Panc1 (cell line): ENCODE measurements around the gene MPND. TPM values are rescaled to one million over a fixed set of nuclear protein-coding genes. Genes with fewer than 3 reads are reported as not detected.

ENCODE experiments used
- ATAC-seq: fragments of 200-7000 bp; cut with Tn5 transposase; 2 replicates; pipeline ENCODE4 v1.9.1; 2020; ENCODE audit warnings: mild to moderate bottlenecking, moderate library complexity
- BruUV-seq: library from RNA; stranded (reverse); fragments of 400-500 nt; replicated peaks from 2 replicates; lab custom pipeline; 2021; lab: Mats Ljungman, UMichigan
- CTCF ChIA-PET: fragments of 300-600 bp; sonication (Branson Sonifier 250); formaldehyde crosslinking; loops from one replicate; lab custom pipeline; 2022; ENCODE audit warnings: antibody characterized with exemption; lab: Charles Lee
- POLR2A ChIA-PET: fragments of 300-600 bp; sonication (Branson Sonifier 250); formaldehyde crosslinking; loops from one replicate; lab custom pipeline; 2022; ENCODE audit warnings: antibody characterized with exemption; lab: Charles Lee
- DNase-seq: peaks from one replicate; pipeline ENCODE4 v3.0.0-alpha.2; 2010; ENCODE audit warnings: low read depth, low spot score
- H3K27ac ChIP-seq: 2 replicates; pipeline ENCODE4 v1.5.1; 2011; ENCODE audit warnings: mild to moderate bottlenecking, low read length, inconsistent platforms
- H3K27me3 ChIP-seq: fragments of 200-500 bp; sonication (Bioruptor generic); 2 replicates; pipeline ENCODE4 v1.6.0; 2014; ENCODE audit warnings: low read length, inconsistent platforms; ENCODE audit not compliant: control insufficient read depth, insufficient read depth
- H3K36me3 ChIP-seq: fragments of 200-500 bp; sonication (Bioruptor generic); 2 replicates; pipeline ENCODE4 v1.5.1; 2014; ENCODE audit warnings: inconsistent platforms, mild to moderate bottlenecking, low read length, moderate library complexity; ENCODE audit not compliant: control insufficient read depth, insufficient read depth
- H3K4me1 ChIP-seq: 2 replicates; pipeline ENCODE4 v1.5.1; 2011; ENCODE audit warnings: inconsistent platforms, mild to moderate bottlenecking, low read length, moderate library complexity; ENCODE audit not compliant: control insufficient read depth, insufficient read depth
- H3K4me3 ChIP-seq, 2 experiments: 2 replicates each; pipeline ENCODE4 v1.5.1; 2011 to 2012; ENCODE audit warnings: low read depth in 2 of 2, low read length in 2 of 2, mild to moderate bottlenecking in 2 of 2, inconsistent platforms in 1 of 2, moderate library complexity in 1 of 2
- H3K9me3 ChIP-seq: fragments of 200-500 bp; sonication (Bioruptor generic); 2 replicates; pipeline ENCODE4 v1.5.1; 2014; ENCODE audit warnings: low read depth, mild to moderate bottlenecking, inconsistent platforms, low read length, moderate library complexity; ENCODE audit not compliant: control insufficient read depth, insufficient read depth
- CTCF ChIP-seq: fragments of 450-650 bp; IDR thresholded peaks from 2 replicates; pipeline ENCODE4 v1.5.1; 2017; ENCODE audit warnings: mild to moderate bottlenecking
- POLR2AphosphoS5 ChIP-seq: IDR thresholded peaks from 2 replicates; pipeline ENCODE4 v1.6.1; 2012; ENCODE audit warnings: mild to moderate bottlenecking, low read depth, low read length, moderate library complexity
- REST ChIP-seq, 2 experiments: IDR thresholded peaks; 2 replicates each; pipeline ENCODE4 v1.6.1; 2011 to 2012; ENCODE audit warnings: low read depth in 2 of 2, control low read depth in 1 of 2, low read length in 1 of 2, mild to moderate bottlenecking in 1 of 2, moderate library complexity in 1 of 2; ENCODE audit not compliant: insufficient read depth in 1 of 2
- SIN3A ChIP-seq: IDR thresholded peaks from 2 replicates; pipeline ENCODE4 v1.6.1; 2012; ENCODE audit warnings: low read depth, mild to moderate bottlenecking, low read length, moderate library complexity, borderline replicate concordance; ENCODE audit not compliant: insufficient read depth
- TCF7L2 ChIP-seq: IDR thresholded peaks from 2 replicates; pipeline ENCODE4 v1.6.1; 2011; ENCODE audit warnings: mild to moderate bottlenecking, low read depth, low read length, inconsistent platforms
- in situ Hi-C: cut with HindIII; loops from 2 replicates; pipeline ENCODE4 v1.10.0; 2016; ENCODE audit warnings: low sequenced_read_pairs, low pct_unique_long_range_greater_than_20kb
- intact Hi-C: fragments of 100-400 bp; cut with micrococcal nuclease; formaldehyde crosslinking; loops from one replicate; pipeline ENCODE4 v1.10.0; 2022; ENCODE audit not compliant: unreplicated experiment
- total RNA-seq: library from RNA; stranded (reverse); gene quantifications from one replicate; pipeline ENCODE4 v1.2.1, GENCODE V29; 2021; ENCODE audit not compliant: unreplicated experiment

The MPND gene
- total RNA-seq, 1 experiment from 2014 or later: 22.9 TPM

DNA sequence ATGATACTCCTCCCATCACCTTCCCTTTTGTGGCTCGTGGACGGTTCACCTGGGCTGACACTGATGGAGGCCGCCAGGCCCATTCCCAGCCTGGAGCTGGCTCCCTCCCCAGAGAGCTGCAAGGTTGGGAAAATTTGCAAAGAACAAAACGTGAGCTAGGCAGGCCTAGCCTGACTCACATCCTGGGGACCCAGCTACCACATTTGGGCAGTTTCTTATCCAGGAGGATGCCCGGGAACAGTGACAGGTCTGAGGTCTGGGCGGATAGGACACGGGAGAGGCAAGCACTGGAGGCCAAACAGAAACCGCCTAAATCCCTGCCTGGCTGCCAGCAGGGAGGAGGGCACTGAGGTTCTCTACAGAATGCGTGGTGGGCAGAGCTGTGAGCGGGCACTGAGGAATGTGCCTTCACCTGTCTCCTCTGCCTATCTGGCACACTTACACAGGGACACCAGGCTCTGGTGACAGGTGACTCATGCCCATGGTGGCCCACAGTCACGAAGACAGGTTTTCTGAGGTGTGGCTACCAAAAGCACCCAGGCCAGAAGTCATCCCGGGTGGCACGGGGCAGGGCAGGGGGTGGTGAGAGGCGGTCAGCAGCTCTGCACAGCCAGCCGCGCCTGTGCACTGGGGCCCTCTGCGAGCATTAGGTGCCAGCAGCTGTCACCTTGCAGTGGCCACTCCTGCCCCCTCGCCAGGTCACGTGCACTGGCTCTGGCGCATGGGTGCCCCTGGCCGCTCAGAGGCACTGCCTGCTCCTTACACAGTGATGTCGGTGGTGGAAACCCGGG lies 33.8 kb downstream of the MPND start:
- no peak for ATAC-seq
- BruUV-seq: no TSS peak
- intact Hi-C loops: no loop called here
- Histone ChIP-seq H3K9me3 (no peaks in the 10 kb centered on the region), H3K4me1 (peaks cover 73% of the 10 kb centered on the region), H3K4me3 (no peak overlapping the region), H3K27ac (peak overlapping the region; percentile 46), H3K27me3 (no peaks in the 10 kb centered on the region), H3K36me3 (no peaks in the 10 kb centered on the region)
- POLR2A ChIA-PET: no interaction called here
- no peak for DNase-seq
- in situ Hi-C loops: no loop called here
- CTCF ChIA-PET: no interaction called here
- TF ChIP-seq REST (IDR thresholded peaks at IDR 0.05; ENCODE audit: insufficient read depth in 1 of 2, low read depth in 2 of 2, low read length in 1 of 2) (no peak), SIN3A (no peak), POLR2AphosphoS5 (no peak), CTCF (no peak), TCF7L2 (no peak)

DNA sequence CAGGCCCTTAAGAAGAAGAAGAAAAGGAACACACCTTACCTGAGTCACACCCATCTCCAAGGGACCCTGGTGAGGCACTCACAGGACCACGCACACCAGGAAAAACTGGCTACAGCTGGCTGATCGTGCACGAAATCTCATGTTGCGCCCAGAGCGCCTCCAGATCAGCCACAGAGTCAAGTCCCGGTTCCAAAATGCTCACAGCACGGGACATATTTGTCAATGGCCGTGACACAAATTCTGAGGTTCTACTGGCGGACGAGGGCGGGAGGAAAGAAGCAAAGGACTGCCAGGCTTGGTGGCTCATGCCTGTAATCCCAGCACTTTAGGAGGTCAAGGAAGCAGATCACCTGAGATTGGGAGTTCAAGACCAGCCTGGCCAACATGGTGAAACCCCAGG lies 35.5 kb downstream of the MPND start:
- POLR2A ChIA-PET: no interaction called here
- no peak overlapping the region; the same call in 1 of the 2 replicates for H3K27ac ChIP-seq
- peaks cover 58% of the 10 kb centered on the region for H3K4me1 ChIP-seq
- no peaks in the 10 kb centered on the region for H3K36me3 ChIP-seq
- CTCF ChIA-PET: no interaction called here
- no TSS peak for BruUV-seq
- ATAC-seq (no peak), DNase-seq (no peak)
- H3K4me3 ChIP-seq: no peak overlapping the region
- no peaks in the 10 kb centered on the region for H3K9me3 ChIP-seq
- in situ Hi-C loops: no loop called here
- intact Hi-C loops: no loop called here
- H3K27me3 ChIP-seq: no peaks in the 10 kb centered on the region
- TF ChIP-seq CTCF: no peak
- no peak for TF ChIP-seq TCF7L2
- no peak for TF ChIP-seq POLR2AphosphoS5
- no peak for TF ChIP-seq REST (IDR thresholded peaks at IDR 0.05; ENCODE audit: insufficient read depth in 1 of 2, low read depth in 2 of 2, low read length in 1 of 2)
- TF ChIP-seq SIN3A: no peak
